HepG2 (cell line): ENCODE data around the gene BDH2. TPM values are rescaled to one million over a fixed set of nuclear protein-coding genes. Genes with fewer than 3 reads are reported as not detected.
A peak's percentile ranks its signal among the peaks of the same experiment; 100 is the strongest.

ENCODE experiments used
- BCL6 ChIP-seq: IDR thresholded peaks from 2 replicates; pipeline ENCODE4 v1.6.1; 2016; ENCODE audit warnings: missing genetic modification reagents, missing compliant biosample characterization
- CC2D1A ChIP-seq: sonication (generic); formaldehyde crosslinking; IDR thresholded peaks from 2 replicates; pipeline ENCODE4 v1.8.1; 2023; ENCODE audit warnings: mild to moderate bottlenecking, missing genetic modification reagents
- HMGXB3 ChIP-seq: sonication (generic); formaldehyde crosslinking; IDR thresholded peaks from 2 replicates; pipeline ENCODE4 v1.4.0; 2020; ENCODE audit warnings: missing genetic modification reagents, borderline replicate concordance
- HOXA7 ChIP-seq: sonication (generic); formaldehyde crosslinking; IDR thresholded peaks from 2 replicates; pipeline ENCODE4 v1.8.1; 2022; ENCODE audit warnings: mild to moderate bottlenecking, missing genetic modification reagents, moderate library complexity
- IKZF1 ChIP-seq: fragments of 450-650 bp; IDR thresholded peaks from 2 replicates; pipeline ENCODE4 v1.7.1; 2016
- JDP2 ChIP-seq: sonication (generic); formaldehyde crosslinking; IDR thresholded peaks from 2 replicates; pipeline ENCODE4 v1.8.1; 2022; ENCODE audit warnings: missing genetic modification reagents, borderline replicate concordance
- NFYC ChIP-seq: IDR thresholded peaks from 2 replicates; pipeline ENCODE4 v1.6.1; 2016; ENCODE audit warnings: missing genetic modification reagents, missing compliant biosample characterization
- NR2F2 ChIP-seq: IDR thresholded peaks from 2 replicates; pipeline ENCODE4 v1.6.1; 2012; ENCODE audit warnings: low read depth, inconsistent platforms, borderline replicate concordance
- PBX2 ChIP-seq: IDR thresholded peaks from 2 replicates; pipeline ENCODE4 v1.6.1; 2016; ENCODE audit warnings: control low read depth
- SMAD1 ChIP-seq: sonication (generic); formaldehyde crosslinking; IDR thresholded peaks from 2 replicates; pipeline ENCODE4 v1.4.0; 2020; ENCODE audit warnings: missing genetic modification reagents, low read depth, mild to moderate bottlenecking, borderline replicate concordance
- SRSF1 ChIP-seq: fragments of 200-400 bp; formaldehyde crosslinking; optimal IDR thresholded peaks from 2 replicates; pipeline ENCODE3; 2017; ENCODE audit warnings: mild to moderate bottlenecking, low read depth, low read length, moderate library complexity
- STAG1 ChIP-seq: sonication (generic); formaldehyde crosslinking; IDR thresholded peaks from 2 replicates; pipeline ENCODE4 v1.4.0; 2020; ENCODE audit warnings: missing genetic modification reagents
- TBX2 ChIP-seq: sonication (generic); formaldehyde crosslinking; IDR thresholded peaks from 2 replicates; pipeline ENCODE4 v1.5.0; 2020; ENCODE audit warnings: missing genetic modification reagents, mild to moderate bottlenecking, borderline replicate concordance
- THAP7 ChIP-seq: sonication (generic); formaldehyde crosslinking; IDR thresholded peaks from 2 replicates; pipeline ENCODE4 v1.8.1; 2023; ENCODE audit warnings: mild to moderate bottlenecking, missing genetic modification reagents
- ZNF10 ChIP-seq: sonication (generic); formaldehyde crosslinking; IDR thresholded peaks from 2 replicates; pipeline ENCODE4 v1.4.0; 2020; ENCODE audit warnings: mild to moderate bottlenecking, low read depth, missing genetic modification reagents, borderline replicate concordance
- ZNF138 ChIP-seq: sonication (generic); formaldehyde crosslinking; IDR thresholded peaks from 2 replicates; pipeline ENCODE4 v1.5.0; 2020; ENCODE audit warnings: mild to moderate bottlenecking, low read depth, missing genetic modification reagents
- ZNF263 ChIP-seq: sonication (generic); formaldehyde crosslinking; IDR thresholded peaks from 2 replicates; pipeline ENCODE4 v1.4.0; 2020; ENCODE audit warnings: missing genetic modification reagents
- ZNF34 ChIP-seq: sonication (generic); formaldehyde crosslinking; IDR thresholded peaks from 2 replicates; pipeline ENCODE4 v1.4.0; 2020; ENCODE audit warnings: mild to moderate bottlenecking, missing genetic modification reagents, borderline replicate concordance
- ZNF446 ChIP-seq: sonication (generic); formaldehyde crosslinking; IDR thresholded peaks from 2 replicates; pipeline ENCODE4 v1.5.0; 2020; ENCODE audit warnings: mild to moderate bottlenecking, missing genetic modification reagents
- ZNF556 ChIP-seq: sonication (generic); formaldehyde crosslinking; IDR thresholded peaks from 2 replicates; pipeline ENCODE4 v1.4.0; 2020; ENCODE audit warnings: mild to moderate bottlenecking, missing genetic modification reagents, borderline replicate concordance
- ZNF629 ChIP-seq: sonication (generic); formaldehyde crosslinking; conservative IDR thresholded peaks from 2 replicates; pipeline ENCODE4 v1.5.0; 2020; ENCODE audit warnings: missing genetic modification reagents
- ZNF761 ChIP-seq: sonication (generic); formaldehyde crosslinking; conservative IDR thresholded peaks from 2 replicates; pipeline ENCODE4 v1.4.0; 2020; ENCODE audit warnings: mild to moderate bottlenecking, missing genetic modification reagents
- ZSCAN31 ChIP-seq: sonication (generic); formaldehyde crosslinking; IDR thresholded peaks from 2 replicates; pipeline ENCODE4 v1.5.0; 2020; ENCODE audit warnings: low read depth, mild to moderate bottlenecking, missing genetic modification reagents
- polyA plus RNA-seq, 8 experiments: library from polyadenylated mRNA; depleted of rRNA in 3 of 8; stranded (reverse) in 7 of 8; unstranded in 1 of 8; fragments of >200 nt; fragmentation: Illumina TruSeq in 4 of 8; extraction: Trizol in 4 of 8; gene quantifications; 2 replicates each; pipeline versions ENCODE4 v1.2.1 to v1.2.3, GENCODE V29; 2011 to 2016; ENCODE audit warnings: low read depth in 4 of 8, missing spikeins in 1 of 8, mixed read lengths in 1 of 8; ENCODE audit not compliant: insufficient read depth in 1 of 8
- total RNA-seq, 5 experiments: library from RNA; depleted of rRNA; stranded (reverse); fragments of >200 nt; fragmentation: Illumina TruSeq; extraction: Trizol; gene quantifications; 2 replicates each; pipeline ENCODE4 v1.2.3, GENCODE V29; 2016; ENCODE audit warnings: low read depth in 1 of 5
- TF ChIP-seq, protein P1 (sequence below): sonication (generic); formaldehyde crosslinking; IDR thresholded peaks from 2 replicates; pipeline ENCODE4 v1.4.0; 2020; ENCODE audit warnings: missing genetic modification reagents

Gene BDH2
- total and polyA plus RNA-seq, 2 of the 13 experiments (the other 11 are each of a cell fraction or from before 2014, with no cell fraction given), result 34.8 to 46.2 TPM

GRCh38 chr4:103075435-103075893 is 24.2 kb downstream of the BDH2 start (continued):
- TF ChIP-seq HMGXB3 (CRISPR knock-in tag) (peak; percentile 95), SRSF1 (no peak), ZNF761 (CRISPR knock-in tag) (no peak), ZNF138 (no peak; the same call in 1 of the 2 replicates), NFYC (CRISPR knock-in tag) (peak; percentile 30; the same call in 1 of the 2 replicates), ZNF10 (CRISPR knock-in tag) (no peak), ZNF446 (CRISPR knock-in tag) (no peak; the same call in 1 of the 2 replicates), SMAD1 (CRISPR knock-in tag) (no peak), STAG1 (CRISPR knock-in tag) (0 out of 2 replicates have a peak, but pooled peaks have one; percentile 3), HOXA7 (CRISPR knock-in tag) (no peak; the same call in 1 of the 2 replicates), TBX2 (CRISPR knock-in tag) (peak; percentile 65), THAP7 (CRISPR knock-in tag) (no peak), JDP2 (CRISPR knock-in tag) (no peak), NR2F2 (0 out of 2 replicates have a peak, but pooled peaks have one; percentile 51), IKZF1 (no peak), PBX2 (CRISPR knock-in tag) (no peak), ZSCAN31 (CRISPR knock-in tag) (peak; percentile 67; the same call in 1 of the 2 replicates), CC2D1A (no peak), ZNF629 (peak; percentile 40; the same call in 1 of the 2 replicates), BCL6 (CRISPR knock-in tag) (peak; percentile 73), ZNF263 (CRISPR knock-in tag) (no peak), ZNF34 (no peak; the same call in 1 of the 2 replicates), ZNF556 (CRISPR knock-in tag) (no peak)
- TF ChIP-seq, protein P1, sequence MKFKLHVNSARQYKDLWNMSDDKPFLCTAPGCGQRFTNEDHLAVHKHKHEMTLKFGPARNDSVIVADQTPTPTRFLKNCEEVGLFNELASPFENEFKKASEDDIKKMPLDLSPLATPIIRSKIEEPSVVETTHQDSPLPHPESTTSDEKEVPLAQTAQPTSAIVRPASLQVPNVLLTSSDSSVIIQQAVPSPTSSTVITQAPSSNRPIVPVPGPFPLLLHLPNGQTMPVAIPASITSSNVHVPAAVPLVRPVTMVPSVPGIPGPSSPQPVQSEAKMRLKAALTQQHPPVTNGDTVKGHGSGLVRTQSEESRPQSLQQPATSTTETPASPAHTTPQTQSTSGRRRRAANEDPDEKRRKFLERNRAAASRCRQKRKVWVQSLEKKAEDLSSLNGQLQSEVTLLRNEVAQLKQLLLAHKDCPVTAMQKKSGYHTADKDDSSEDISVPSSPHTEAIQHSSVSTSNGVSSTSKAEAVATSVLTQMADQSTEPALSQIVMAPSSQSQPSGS, result no peak; the same call in none of the 2 replicates
